ENCODE results near the gene CCNY.

GRCh38 chr10:35343739-35344138, 7.4 kb downstream of the CCNY start:
- TF ChIP-seq CTCF (conservative IDR thresholded peaks at IDR 0.05 in 1 of 2, IDR thresholded peaks at IDR 0.05 in 1 of 2; ENCODE audit: extremely low read depth in 1 of 2, insufficient read depth in 1 of 2, low read depth in 1 of 2, low read length in 2 of 2) (no peak), EZH2 (IDR thresholded peaks at IDR 0.05; ENCODE audit: borderline replicate concordance, low read length) (no peak)

Measured in mammary epithelial cell (primary cell).